GM18867 (cell line): Measurements from ENCODE around the gene TNK1.
"Not testable (repeated sequence)": the region's sequence is repeated elsewhere in the genome, so short reads cannot be mapped to it uniquely, and the experiment has no call there.

Experiments used
- ATAC-seq: cut with Tn5 transposase; IDR thresholded peaks from one replicate; pipeline ENCODE4 v1.9.1; 2021; ENCODE audit warnings: mild to moderate bottlenecking, moderate library complexity; ENCODE audit not compliant: unreplicated experiment

TNK1 gene

GRCh38 chr17:7380855-7381683, at the start of gene TNK1:
Gene TNK1, plus strand, starts transcription at chr17:7381089. Its CDS starts 1,838 bp downstream, at chr17:7382927.
- ATAC-seq = no peak

- ATAC-seq = no peak
Measured at GRCh38 chr17:7332111-7332510, 48.8 kb upstream of the TNK1 start.

GRCh38 chr17:7332600-7333069, 48.3 kb upstream of the TNK1 start:
- not testable (repeated sequence) for ATAC-seq

- ATAC-seq = no peak
Measured at GRCh38 chr17:7334938-7335538, 45.9 kb upstream of the TNK1 start.

GRCh38 chr17:7335765-7336164, 45.1 kb upstream of the TNK1 start:
- not testable (repeated sequence) for ATAC-seq

- ATAC-seq = peak; percentile 64
Measured at GRCh38 chr17:7336240-7337175, 44.4 kb upstream of the TNK1 start, which contains the start of gene ACAP1. Gene ACAP1, plus strand, starts transcription at chr17:7336529. Its CDS starts 206 bp downstream, at chr17:7336735.

GRCh38 chr17:7337600-7337999, 43.3 kb upstream of the TNK1 start:
- ATAC-seq = not testable (repeated sequence)

GRCh38 chr17:7340179-7340578, 40.7 kb upstream of the TNK1 start:
- ATAC-seq = no peak

GRCh38 chr17:7341842-7342241, 39.0 kb upstream of the TNK1 start:
- no peak for ATAC-seq

GRCh38 chr17:7343250-7343649, 37.6 kb upstream of the TNK1 start:
- no peak for ATAC-seq

- no peak for ATAC-seq
Measured at GRCh38 chr17:7346761-7347614, 33.9 kb upstream of the TNK1 start.

- no peak for ATAC-seq
Measured at GRCh38 chr17:7347630-7348477, 33.0 kb upstream of the TNK1 start.

GRCh38 chr17:7348478-7349242, 32.2 kb upstream of the TNK1 start:
- no peak for ATAC-seq

GRCh38 chr17:7351665-7352502, 29.0 kb upstream of the TNK1 start, which contains the start of gene KCTD11:
Gene KCTD11, plus strand, starts transcription at chr17:7352162.
- peak; percentile 53 for ATAC-seq

GRCh38 chr17:7352503-7352889, 28.4 kb upstream of the TNK1 start:
- ATAC-seq = no peak

- ATAC-seq = no peak
Measured at GRCh38 chr17:7352910-7353635, 27.8 kb upstream of the TNK1 start.
